ENCODE data around the gene PAQR5.

Gene PAQR5

DNA sequence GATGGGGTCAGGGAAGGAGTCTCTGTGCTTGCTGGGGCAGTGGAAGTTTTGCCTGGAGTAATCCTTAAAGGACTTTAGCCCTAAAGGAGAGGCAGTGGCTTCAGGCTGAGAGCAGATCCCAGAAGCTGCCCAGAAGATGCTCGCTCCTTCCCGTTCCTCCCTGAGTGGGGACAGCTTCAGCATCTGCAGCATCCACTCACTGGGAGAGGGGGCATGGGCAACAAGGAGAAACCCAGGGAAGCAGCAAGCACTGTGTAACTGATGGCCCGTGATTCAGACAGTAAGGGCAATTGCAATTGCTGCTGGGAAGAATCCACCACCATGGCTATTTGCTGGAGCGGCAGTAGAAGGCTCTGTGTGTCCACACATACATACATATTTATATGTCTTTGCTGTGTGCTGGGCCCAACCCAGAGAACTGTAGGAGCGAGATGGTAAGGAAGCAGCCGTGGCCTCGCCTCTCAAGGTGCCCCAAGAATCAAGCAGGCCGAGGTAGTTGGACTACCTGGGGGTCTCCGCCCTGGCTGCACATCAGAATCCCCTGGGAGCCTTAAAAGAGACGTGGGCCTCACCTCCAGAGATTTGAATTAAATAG lies 5.8 kb upstream of the PAQR5 start:
- no peak for DNase-seq (ENCODE audit: extremely low read depth, low read depth)
- H3K4me3 ChIP-seq (replicated peaks; ENCODE audit: low read depth, low read length), result no peak overlapping the region
- TF ChIP-seq, protein P1, sequence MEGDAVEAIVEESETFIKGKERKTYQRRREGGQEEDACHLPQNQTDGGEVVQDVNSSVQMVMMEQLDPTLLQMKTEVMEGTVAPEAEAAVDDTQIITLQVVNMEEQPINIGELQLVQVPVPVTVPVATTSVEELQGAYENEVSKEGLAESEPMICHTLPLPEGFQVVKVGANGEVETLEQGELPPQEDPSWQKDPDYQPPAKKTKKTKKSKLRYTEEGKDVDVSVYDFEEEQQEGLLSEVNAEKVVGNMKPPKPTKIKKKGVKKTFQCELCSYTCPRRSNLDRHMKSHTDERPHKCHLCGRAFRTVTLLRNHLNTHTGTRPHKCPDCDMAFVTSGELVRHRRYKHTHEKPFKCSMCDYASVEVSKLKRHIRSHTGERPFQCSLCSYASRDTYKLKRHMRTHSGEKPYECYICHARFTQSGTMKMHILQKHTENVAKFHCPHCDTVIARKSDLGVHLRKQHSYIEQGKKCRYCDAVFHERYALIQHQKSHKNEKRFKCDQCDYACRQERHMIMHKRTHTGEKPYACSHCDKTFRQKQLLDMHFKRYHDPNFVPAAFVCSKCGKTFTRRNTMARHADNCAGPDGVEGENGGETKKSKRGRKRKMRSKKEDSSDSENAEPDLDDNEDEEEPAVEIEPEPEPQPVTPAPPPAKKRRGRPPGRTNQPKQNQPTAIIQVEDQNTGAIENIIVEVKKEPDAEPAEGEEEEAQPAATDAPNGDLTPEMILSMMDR (IDR thresholded peaks at IDR 0.05; ENCODE audit: low read depth, low read length, missing control alignments), result no peak

DNA sequence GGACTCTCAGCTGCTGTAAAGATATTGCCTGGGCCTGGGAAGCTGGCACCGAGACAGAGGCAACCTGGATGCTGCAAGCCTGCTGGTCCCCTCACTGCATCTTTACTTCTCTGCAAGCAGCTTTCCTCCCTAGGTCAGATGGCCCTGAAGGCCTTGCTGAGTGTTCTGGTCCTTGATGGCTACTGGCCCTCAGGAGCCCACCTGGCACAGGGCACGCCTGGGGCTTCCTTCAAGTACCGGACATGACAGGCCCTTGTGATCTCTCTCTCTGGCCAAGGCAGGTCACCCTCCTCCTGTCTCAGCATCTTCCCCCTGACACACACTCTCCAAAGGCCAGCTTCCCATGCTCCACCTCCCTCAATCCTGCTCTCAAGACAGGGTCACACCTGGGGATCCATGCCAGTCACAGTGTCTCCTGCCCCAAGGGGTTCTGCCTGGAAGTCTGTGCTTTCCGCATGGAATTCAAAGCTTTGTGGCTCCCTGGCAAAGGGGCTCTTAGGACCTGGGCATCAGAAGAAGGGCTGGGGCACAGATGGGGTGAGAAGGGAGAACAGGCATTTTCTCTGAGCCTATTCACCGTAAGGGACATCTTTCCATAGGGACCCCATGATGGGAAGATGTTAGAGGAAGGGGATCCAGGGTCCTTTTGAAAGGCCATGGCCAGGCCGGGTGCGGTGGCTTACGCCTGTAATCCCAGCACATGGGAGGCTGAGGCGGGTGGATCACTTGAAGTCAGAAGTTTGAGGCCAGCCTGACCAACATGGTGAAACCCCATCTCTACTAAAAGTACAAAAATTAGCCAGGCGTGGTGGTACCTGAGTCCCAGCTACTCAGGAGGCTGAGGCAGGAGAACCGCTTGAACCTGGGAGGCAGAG lies 4.7 kb upstream of the PAQR5 start:
- no peak for DNase-seq (ENCODE audit: extremely low read depth, low read depth)

DNA sequence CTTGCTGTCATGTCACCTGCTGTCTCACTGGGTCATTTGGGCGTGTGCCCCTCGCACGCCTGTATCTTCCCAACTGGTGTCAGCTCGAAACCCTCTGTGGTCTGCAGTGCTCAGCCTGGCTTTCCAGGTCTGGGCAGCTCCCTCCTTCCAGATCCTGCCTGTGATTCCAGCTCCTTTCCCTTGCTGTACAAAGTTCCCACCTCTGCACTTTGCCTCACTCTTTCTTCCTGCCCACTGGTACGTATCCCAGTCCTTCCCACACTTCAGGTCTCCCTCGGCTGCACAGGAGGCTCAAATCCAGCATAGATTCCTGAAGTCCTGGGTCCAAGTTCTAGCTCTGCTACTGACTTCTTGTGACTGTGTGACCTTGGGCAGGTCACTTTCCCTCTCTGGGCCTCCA lies 2.1 kb upstream of the PAQR5 start:
- H3K4me3 ChIP-seq (replicated peaks; ENCODE audit: low read depth, low read length), result no peak overlapping the region
- TF ChIP-seq, protein P1 (IDR thresholded peaks at IDR 0.05; ENCODE audit: low read depth, low read length, missing control alignments), result no peak
- no peak for DNase-seq (ENCODE audit: extremely low read depth, low read depth)

More for the DNA sequence above, 4.7 kb upstream of the PAQR5 start:
- TF ChIP-seq, protein P1 (IDR thresholded peaks at IDR 0.05; ENCODE audit: low read depth, low read length, missing control alignments), result no peak
- H3K4me3 ChIP-seq (replicated peaks; ENCODE audit: low read depth, low read length), result no peak overlapping the region

DNA sequence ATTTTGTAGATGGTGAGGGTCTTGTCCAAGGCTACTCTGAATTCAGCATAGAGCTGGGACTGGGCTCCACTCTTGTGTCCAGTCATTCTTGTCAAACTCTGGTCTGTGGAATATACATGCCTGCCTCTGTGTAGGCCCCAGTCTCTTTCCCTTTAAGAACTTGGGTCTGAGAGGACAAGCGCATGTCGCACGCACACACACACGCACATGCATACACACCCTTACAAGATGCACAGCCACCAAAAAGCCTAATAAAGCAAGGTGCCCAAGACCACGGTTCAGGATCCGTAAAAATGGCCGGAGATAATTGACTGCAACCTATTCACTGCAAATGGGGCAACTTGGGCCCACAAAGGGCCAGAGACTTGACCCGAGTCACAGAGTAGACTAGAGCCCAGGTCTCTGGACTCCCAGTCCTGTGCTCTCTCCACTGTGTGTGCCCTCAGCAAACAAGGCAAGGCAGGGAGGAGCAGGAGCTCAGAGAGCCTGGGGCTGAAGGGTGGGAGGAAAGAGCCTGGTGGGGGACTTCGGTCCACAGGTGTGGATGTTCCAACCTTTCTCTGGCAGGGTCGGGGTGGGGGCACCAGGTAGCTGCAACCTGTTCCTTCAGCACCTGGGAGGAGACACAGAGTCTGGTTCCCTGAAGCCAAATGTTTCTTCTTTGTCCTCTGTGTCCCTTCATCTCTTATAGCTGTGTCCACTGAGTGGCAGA lies 914 bp upstream of the PAQR5 start:
- TF ChIP-seq, protein P1 (IDR thresholded peaks at IDR 0.05; ENCODE audit: low read depth, low read length, missing control alignments), result no peak
- H3K4me3 ChIP-seq (replicated peaks; ENCODE audit: low read depth, low read length), result no peak overlapping the region
- DNase-seq (ENCODE audit: extremely low read depth, low read depth), result no peak

DNA sequence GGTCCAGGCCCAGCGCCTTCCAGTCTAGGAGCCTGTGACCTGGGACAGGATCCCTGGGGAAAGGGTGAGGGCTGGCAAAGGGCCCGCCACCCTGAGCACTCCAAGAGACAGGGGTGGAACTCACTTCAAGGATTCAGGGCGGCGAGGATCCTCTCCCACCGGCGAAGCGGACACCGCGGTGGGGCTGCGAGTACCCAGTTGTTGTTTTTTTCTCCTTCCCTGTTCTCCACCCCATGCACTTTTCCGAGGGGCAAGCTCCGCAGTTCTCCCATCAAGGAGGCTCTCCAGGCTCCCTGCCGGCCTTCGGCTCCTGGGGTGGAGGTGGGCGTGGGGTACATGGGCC lies 387 bp upstream of the PAQR5 start:
- no peak for DNase-seq (ENCODE audit: extremely low read depth, low read depth)
- TF ChIP-seq, protein P1 (IDR thresholded peaks at IDR 0.05; ENCODE audit: low read depth, low read length, missing control alignments), result no peak
- H3K4me3 ChIP-seq (replicated peaks; ENCODE audit: low read depth, low read length), result peak overlapping the region; percentile 53

DNA sequence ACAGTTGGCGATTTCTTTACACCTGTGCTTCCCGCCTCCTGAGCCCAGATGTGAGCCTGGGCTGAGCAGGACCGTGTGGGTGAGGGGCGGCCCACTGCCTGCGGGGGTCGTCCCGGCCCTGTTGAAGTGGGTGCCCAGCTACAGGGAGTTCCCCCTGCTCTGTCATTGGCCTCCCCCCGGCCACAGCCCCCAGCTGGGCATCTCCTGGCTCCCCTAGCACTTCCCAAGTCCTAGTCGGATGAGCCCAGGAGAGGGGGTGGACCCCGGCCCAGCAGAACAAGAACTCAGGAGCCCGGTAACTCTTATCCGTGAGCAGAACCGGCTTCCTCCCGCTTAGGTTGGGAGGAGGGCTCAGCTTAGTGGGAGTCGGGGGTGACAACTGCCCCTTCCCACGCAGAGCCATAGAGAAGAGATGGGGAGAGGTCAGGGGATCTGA lies 757 bp downstream of the PAQR5 start:
- no peak for DNase-seq (ENCODE audit: extremely low read depth, low read depth)
- TF ChIP-seq, protein P1 (IDR thresholded peaks at IDR 0.05; ENCODE audit: low read depth, low read length, missing control alignments), result no peak
- H3K4me3 ChIP-seq (replicated peaks; ENCODE audit: low read depth, low read length), result peak overlapping the region; percentile 53

Data from HFF-Myc (cell line).